NCI-H345 treated with DMSO at 0.1 percent for 48 hours (cell line): Measurements from ENCODE around the gene SENP1.
"Not testable (repeated sequence)": the region's sequence is repeated elsewhere in the genome, so short reads cannot be mapped to it uniquely, and the experiment has no call there.

ENCODE experiments used
- DNase-seq: peaks from one replicate; lab custom pipeline; 2025; ENCODE audit not compliant: unreplicated experiment; lab: John Stamatoyannopoulos, UW

Gene SENP1

GRCh38 chr12:48115957-48116356 lies 10.1 kb upstream of the SENP1 start:
- no peak for DNase-seq

- DNase-seq: not testable (repeated sequence)
Measured at GRCh38 chr12:48111312-48111693, 5.4 kb upstream of the SENP1 start.

- no peak for DNase-seq
Measured at GRCh38 chr12:48110691-48111311, 4.9 kb upstream of the SENP1 start.

- DNase-seq: no peak
Measured at GRCh38 chr12:48109424-48109823, 3.5 kb upstream of the SENP1 start.

- DNase-seq: no peak
Measured at GRCh38 chr12:48106681-48107613, 1.1 kb upstream of the SENP1 start.

GRCh38 chr12:48105321-48105866 lies 485 bp downstream of the SENP1 start:
- DNase-seq: no peak

- no peak for DNase-seq
Measured at GRCh38 chr12:48104531-48104930, 1.3 kb downstream of the SENP1 start.

GRCh38 chr12:48092611-48093010 lies 13.3 kb downstream of the SENP1 start:
- no peak for DNase-seq

- DNase-seq: no peak
Measured at GRCh38 chr12:48086327-48086726, 19.6 kb downstream of the SENP1 start.

GRCh38 chr12:48084841-48085460 lies 20.9 kb downstream of the SENP1 start:
- no peak for DNase-seq

GRCh38 chr12:48084066-48084465 lies 21.8 kb downstream of the SENP1 start:
- no peak for DNase-seq

- no peak for DNase-seq
Measured at GRCh38 chr12:48080821-48081220, 25.1 kb downstream of the SENP1 start.

- DNase-seq: no peak
Measured at GRCh38 chr12:48080285-48080684, 25.6 kb downstream of the SENP1 start.

GRCh38 chr12:48078901-48079300 lies 27.0 kb downstream of the SENP1 start:
- DNase-seq: no peak

GRCh38 chr12:48077111-48077510 lies 28.8 kb downstream of the SENP1 start:
- no peak for DNase-seq

GRCh38 chr12:48075832-48076231 lies 30.0 kb downstream of the SENP1 start:
- DNase-seq: no peak

- no peak for DNase-seq
Measured at GRCh38 chr12:48074266-48074665, 31.6 kb downstream of the SENP1 start.

GRCh38 chr12:48072266-48072665 lies 33.6 kb downstream of the SENP1 start:
- DNase-seq: no peak

GRCh38 chr12:48071808-48072207 lies 34.1 kb downstream of the SENP1 start:
- DNase-seq: no peak

- DNase-seq: no peak
Measured at GRCh38 chr12:48070731-48071130, 35.1 kb downstream of the SENP1 start.

- DNase-seq: no peak
Measured at GRCh38 chr12:48070033-48070432, 35.8 kb downstream of the SENP1 start.

GRCh38 chr12:48069241-48069640 lies 36.6 kb downstream of the SENP1 start:
- DNase-seq: no peak
